HuH-7 (cell line): Measurements from ENCODE around the gene TEAD3.

Source experiments
- DNase-seq: peaks from one replicate; pipeline ENCODE4 v3.0.0; 2011; ENCODE audit warnings: low spot score

TEAD3 gene

GRCh38 chr6:35491558-35492257 is 5.2 kb downstream of the TEAD3 start:
- DNase-seq: no peak

DNA sequence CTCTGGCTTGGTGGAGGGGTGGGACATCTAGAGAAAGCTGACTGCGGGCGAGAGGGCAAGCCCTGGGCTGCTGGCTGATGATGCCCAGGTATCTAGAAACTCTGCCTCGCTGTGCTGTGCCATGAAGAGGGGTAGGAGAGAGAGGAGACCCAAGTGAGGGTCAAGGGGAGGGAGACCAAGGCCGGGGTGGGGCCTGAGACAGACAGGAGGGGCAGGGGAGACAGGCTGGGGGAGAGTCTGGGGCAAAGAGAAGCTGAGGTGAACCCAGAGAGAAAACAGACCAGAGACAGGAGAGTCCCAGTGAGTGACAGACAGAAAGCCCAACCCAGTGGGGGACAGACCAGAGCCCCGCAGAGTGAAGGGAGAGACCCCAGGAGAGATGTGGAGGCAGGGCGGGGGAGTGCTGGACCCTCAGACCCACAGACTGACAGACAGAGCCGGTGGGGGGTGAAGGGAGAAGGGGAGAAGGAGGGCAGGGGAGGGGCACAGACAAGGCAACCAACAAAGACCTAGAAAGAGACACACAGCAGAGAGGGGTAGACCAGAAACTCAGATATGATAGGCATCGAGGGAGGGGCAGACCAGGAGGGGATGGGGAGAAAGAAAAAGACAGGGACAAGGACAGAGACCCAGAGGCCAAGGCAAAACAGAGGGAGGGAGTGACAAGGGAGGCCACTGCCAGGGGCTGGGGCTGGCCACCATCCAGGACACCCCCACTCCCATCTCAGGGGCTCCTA is 5.9 kb downstream of the TEAD3 start:
- no peak for DNase-seq

GRCh38 chr6:35489995-35490791 is 6.7 kb downstream of the TEAD3 start:
- DNase-seq: no peak

GRCh38 chr6:35489066-35489465 is 7.8 kb downstream of the TEAD3 start:
- no peak for DNase-seq

GRCh38 chr6:35488517-35488862 is 8.4 kb downstream of the TEAD3 start:
- no peak for DNase-seq

DNA sequence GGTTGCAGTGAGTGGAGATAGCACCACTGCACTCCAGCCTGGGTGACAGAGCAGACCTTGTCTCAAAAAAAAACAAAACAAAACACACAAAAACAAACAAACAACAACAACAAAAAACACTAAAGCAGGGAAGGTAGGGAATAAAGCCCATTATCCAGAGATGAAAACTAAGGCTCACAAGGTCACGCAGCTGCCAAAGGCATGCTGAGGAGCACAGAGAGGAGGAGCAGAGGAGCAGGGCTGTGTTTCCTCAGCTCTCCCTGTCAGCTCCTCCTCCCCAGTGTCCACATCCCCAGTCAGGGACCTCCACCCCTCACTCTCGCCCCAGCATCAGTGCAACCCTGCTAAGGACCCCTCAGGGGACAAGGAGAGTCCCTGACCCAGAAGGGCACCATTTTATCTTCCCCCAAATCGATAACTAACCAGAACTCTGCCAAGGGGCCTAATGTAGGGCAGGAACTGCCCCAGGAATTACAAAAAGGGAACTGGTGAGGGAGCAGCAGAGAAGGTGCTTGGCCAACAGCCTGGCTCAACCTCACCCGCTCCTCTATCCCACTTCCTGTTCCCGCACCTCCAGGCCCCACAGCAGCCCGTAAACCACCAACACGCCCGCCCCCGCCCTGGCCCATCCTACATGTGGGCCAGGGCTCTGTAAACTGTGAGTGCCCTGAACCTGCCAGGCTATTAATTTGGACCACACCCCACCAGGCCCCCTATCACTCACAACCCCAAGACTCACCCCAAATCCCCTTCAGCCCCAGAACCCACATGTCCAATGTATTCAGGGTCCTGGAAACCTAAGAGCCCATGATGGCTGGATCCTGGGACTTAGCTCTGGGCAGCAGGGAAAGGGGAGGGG is 9.0 kb downstream of the TEAD3 start:
- no peak for DNase-seq

DNA sequence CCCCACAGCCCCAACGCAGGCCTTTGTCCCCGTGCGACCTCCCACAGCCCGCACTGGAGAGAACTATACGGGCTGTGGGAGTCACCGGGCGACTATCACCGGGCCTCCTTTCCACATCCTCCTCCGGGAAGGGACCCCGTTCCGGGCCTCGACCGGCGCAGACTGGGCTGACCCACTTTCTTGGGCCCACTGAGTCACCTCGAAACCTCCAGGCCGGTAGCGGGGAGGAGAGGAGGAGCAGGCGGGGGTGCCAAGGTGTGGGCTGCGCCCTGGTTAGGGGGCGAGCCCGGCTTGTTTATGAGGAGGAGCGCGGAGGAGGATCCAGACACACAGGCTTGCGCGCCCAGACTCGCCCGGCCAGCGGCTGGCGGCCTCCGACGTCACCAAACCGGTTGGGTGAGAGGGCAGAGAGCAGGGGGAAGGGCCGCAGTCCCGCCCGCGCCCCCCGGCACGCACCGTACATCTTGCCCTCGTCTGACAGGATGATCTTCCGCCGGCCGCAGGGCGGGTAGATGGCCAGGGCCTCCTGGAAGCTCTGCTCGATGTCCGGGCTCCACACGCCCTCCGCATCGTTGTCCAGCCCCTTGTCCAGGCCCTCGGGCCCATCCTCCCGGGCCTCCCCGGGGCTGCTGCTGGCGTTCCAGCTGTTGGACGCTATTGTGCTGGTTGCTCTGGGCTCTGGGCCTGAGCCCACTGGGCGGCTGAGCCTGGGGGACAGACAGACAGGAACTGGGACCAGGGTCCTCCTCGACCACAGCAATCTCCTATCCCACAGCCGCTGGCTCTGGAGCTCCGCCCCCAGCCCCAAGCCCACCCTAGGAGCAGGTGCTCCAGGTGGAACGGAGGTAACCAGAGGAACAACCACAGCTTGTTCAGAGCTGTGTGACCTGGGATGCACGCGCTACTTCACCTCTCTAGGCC is 10.6 kb downstream of the TEAD3 start:
- no peak for DNase-seq

GRCh38 chr6:35485402-35485877 is 11.4 kb downstream of the TEAD3 start:
- DNase-seq: no peak

GRCh38 chr6:35484921-35485392 is 11.9 kb downstream of the TEAD3 start:
- no peak for DNase-seq

- no peak for DNase-seq
Observed at GRCh38 chr6:35483893-35484645, 12.8 kb downstream of the TEAD3 start.

DNA sequence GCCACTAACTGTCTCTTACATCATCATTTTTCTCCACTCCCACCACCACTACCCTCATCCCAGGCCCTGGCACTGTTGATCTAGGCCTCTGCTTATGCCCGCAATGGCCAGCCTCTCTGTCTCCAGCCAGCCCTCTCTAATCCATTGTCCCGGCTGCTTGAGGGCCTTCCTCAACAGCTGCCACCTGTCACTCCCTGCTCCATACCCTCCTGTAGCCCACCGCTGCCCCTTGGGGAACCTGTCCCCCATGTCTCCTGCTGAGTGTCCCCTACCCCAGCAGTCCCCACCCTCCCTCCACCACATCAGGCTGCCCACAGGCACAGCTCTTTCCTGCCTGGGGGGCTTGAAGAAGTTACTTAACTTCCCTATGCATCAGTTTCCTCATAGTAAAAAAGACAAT is 13.4 kb downstream of the TEAD3 start:
- DNase-seq: no peak

- DNase-seq: no peak
Observed at GRCh38 chr6:35483062-35483461, 13.8 kb downstream of the TEAD3 start.

DNA sequence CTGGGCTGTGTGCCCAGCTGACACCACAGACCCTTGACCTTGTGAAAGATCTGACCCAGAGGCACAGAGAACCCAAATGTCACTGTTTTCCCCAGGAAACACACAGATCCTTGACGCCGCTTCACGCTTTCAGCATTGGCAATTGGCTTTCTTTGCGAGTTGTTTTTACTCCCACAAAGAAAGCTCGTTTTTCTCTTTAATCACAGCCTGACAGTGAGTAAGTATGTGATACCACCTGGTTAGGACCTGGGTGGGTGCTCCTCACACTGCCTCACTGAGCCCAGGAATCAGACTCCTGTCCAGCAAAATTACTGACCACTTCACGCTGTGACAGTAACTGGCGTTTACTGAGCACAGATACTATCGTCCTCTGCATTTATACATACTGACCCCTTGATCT is 15.7 kb downstream of the TEAD3 start:
- no peak for DNase-seq

- DNase-seq: no peak
Observed at GRCh38 chr6:35480176-35480575, 16.7 kb downstream of the TEAD3 start.

DNA sequence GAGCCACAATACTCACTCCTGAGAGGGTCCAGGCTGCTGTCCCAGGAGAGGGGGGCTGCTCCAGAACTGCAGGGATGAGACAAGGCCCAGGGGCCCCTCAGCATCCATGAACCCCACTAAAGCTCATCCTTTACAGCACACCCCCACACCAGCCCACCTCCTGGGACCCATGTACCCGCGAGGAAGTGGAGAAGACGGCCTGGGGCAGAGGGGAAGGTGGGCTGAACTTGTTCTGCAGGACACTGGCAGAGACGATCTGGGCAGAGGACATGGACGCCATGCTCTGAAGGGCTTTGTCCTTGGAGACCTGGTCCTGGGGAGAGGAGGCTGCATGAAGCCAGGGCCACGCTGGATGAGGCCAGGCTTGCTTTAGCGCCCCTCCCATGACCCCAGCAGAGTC is 18.6 kb downstream of the TEAD3 start:
- no peak for DNase-seq

DNA sequence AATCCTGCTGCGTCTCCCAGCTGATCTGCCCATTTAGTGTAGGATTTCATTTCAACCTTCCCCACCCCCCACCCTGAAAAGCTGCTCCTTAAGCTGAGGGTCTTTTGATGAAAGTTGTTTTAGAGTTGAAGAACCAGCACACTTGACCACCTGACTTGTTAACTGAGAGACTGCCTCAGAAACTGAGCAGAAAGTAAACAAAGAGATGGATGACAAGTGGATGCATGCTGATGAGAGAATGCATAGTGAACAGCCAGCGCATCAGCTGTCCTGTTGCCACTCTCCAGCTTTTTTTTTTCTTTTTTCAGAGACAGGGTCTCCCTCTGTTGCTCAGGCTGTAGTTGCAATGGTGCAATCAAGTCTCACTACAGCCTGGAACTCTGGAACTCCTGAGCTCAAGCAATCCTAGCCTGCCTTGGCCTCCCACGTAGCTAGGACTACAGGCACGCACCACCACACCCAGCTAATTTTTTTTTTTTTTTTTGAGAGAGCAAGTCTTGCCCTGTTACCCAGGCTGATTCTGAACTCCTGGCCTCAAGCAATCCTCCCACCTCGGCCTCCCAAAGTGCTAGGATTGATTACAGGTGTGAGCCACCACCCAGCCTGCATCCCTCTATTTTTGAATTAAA is 19.2 kb downstream of the TEAD3 start:
- no peak for DNase-seq

DNA sequence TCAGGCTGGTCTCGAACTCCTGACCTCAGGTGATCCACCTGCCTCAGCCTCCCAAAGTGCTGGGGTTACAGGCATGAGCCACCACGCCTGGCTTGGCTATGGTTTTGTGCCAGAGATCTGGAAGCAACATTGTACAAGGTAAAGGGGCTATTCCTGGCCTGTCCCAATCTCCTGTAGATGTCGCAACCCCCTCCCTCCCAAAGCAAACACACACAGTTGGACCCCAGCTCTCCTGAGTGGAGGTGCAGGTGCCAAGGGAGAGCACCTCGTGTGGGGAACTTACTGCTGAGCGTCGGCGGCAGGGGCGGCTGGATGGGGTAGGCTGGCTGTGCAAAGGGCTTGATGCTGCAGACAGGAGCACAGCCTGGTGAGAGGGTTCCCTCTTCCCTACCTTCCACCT is 19.9 kb downstream of the TEAD3 start:
- no peak for DNase-seq

DNA sequence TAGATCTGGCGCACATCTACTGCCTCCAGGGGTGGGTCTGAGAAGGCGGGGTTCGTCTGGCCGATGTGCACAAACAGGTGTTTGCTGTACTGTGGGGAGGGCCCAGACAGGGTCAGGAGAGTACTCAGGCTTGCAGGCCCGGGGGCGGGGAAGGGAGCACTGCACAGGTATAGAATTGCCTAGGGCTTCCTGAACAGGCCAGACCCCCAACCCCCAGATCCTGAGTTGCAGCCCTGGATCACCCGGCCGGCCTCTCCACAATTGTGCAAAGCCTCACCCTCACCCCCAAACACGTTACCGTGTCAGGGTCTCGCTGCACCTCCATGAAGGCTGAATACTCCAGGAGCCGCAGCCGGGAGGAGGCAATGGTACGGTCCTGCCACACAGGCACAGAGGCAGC is 20.9 kb downstream of the TEAD3 start:
- DNase-seq: no peak

DNA sequence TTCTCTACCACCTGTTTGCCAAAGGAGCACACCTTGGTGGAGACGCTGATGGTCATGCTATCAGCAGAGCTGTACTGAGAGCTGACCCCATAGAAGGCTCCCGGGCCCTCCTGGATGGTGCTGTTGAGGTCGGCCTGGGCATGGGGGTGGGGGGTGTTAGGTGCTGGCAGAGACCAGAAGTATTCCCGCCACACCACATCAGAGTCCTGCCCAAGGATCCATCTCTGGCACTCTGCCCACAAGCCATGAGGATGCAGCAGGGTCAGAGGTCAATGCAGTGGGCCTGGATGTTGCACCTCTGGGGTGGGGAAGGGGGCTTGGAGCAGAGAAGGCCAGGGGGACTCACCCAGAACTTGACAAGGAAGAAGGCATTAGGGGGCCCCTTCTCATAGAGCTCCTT is 21.3 kb downstream of the TEAD3 start:
- no peak for DNase-seq
